Heart right ventricle (tissue), 16 donors: ENCODE data around the gene USP9X. TPM values are rescaled to one million over a fixed set of nuclear protein-coding genes. Genes with fewer than 3 reads are reported as not detected.
"Not testable (repeated sequence)": the region's sequence is repeated elsewhere in the genome, so short reads cannot be mapped to it uniquely, and the experiment has no call there.

Experiments
- ATAC-seq, 8 donors: fragments of 200-7000 bp; cut with Tn5 transposase; one replicate each; pipeline ENCODE4 v1.9.1; 2020; ENCODE audit warnings: mild to moderate bottlenecking in 8 of 8, moderate library complexity in 8 of 8, moderate number of reproducible peaks in 1 of 8
- DNase-seq, 2 donors: peaks; one replicate each; pipeline ENCODE4 v3.0.0-alpha.2; 2020
- H3K27ac ChIP-seq, 10 donors: fragments of 200-600 bp; sonication (generic) in 2 of 10; one replicate each; pipeline versions ENCODE4 v1.5.0 to v1.8.0; 2020 to 2022; ENCODE audit warnings: mild to moderate bottlenecking in 3 of 10
- H3K27me3 ChIP-seq, 7 donors: fragments of 200-600 bp; one replicate each; pipeline ENCODE4 v1.8.0; 2021 to 2022; ENCODE audit warnings: mild to moderate bottlenecking in 2 of 7
- H3K36me3 ChIP-seq, 9 donors: fragments of 200-600 bp; sonication (generic) in 1 of 9; one replicate each; pipeline versions ENCODE4 v1.5.0 to v1.8.0; 2020 to 2022; ENCODE audit warnings: mild to moderate bottlenecking in 2 of 9
- H3K4me1 ChIP-seq, 9 donors: fragments of 200-600 bp; sonication (generic) in 1 of 9; one replicate each; pipeline versions ENCODE4 v1.5.0 to v1.8.0; 2020 to 2022; ENCODE audit warnings: mild to moderate bottlenecking in 4 of 9
- H3K4me3 ChIP-seq, 10 donors: fragments of 200-600 bp; sonication (generic) in 2 of 10; one replicate each; pipeline versions ENCODE4 v1.5.0 to v1.8.0; 2020 to 2022; ENCODE audit warnings: mild to moderate bottlenecking in 7 of 10, moderate library complexity in 2 of 10
- H3K9me3 ChIP-seq, 11 donors: fragments of 200-600 bp in 10 of 11; sonication (generic) in 2 of 11; one replicate each; pipeline versions ENCODE4 v1.5.0 to v1.8.0; 2013 to 2022; ENCODE audit warnings: mild to moderate bottlenecking in 2 of 11, control low read depth in 1 of 11, moderate library complexity in 1 of 11
- CTCF ChIP-seq, 9 donors: fragments of 200-600 bp; sonication (generic) in 2 of 9; IDR thresholded peaks; one replicate each; pipeline versions ENCODE4 v1.5.0 to v1.8.0; 2021 to 2022; ENCODE audit warnings: antibody characterized with exemption in 9 of 9, mild to moderate bottlenecking in 5 of 9, moderate library complexity in 1 of 9
- WGBS, 2 donors: extraction: QIAGEN DNeasy Blood & Tissue Kit; methylation state at CpG; one replicate each; pipeline ENCODE4 v1.1.7; 2013; ENCODE audit warnings: inconsistent platforms in 1 of 2; 5-methylcytosine and 5-hydroxymethylcytosine counted together
- intact Hi-C, 10 donors: fragments of 100-400 bp; cut with DNase I; formaldehyde crosslinking; loops; one replicate each; pipeline versions ENCODE4 v1.11.1 to v1.14.2; 2022
- polyA plus RNA-seq, 2 donors: library from polyadenylated mRNA; stranded (reverse); fragments of 200-250 nt; gene quantifications; one replicate each; pipeline ENCODE4 v1.2.3, GENCODE V29; 2013
- total RNA-seq, 10 donors: library from RNA; stranded (reverse); fragmentation: NEBNext Ultra II Directional in 3 of 10; extraction: Animal tissue kit (Norgen Biotek cat#: 25700) in 3 of 10; gene quantifications; one replicate each; pipeline versions ENCODE4 v1.2.1 to v1.2.4, GENCODE V29; 2021 to 2023
- donor health status: Arrhythmogenic right ventricular cardiomyopathy.
- donor health status: ischemic (EF 13 %, LVEDD 7.1; RV severe dilation, severe dysfunction).
- donor health status: healthy with polysubstance abuse.
- donor health status: DM: no; HTN: yes; CAD: no.
- donor health status: DM: no; HTN: no; CAD: no.
- donor health status: ischemic (EF 25% LVEDD 6.9; RV normal size, moderate dysfunction).
- donor health status: ischemic (EF 25% LVEDD 5.7; RV mildly dilated, moderate dysfunction).
- donor health status: healthy.
- donor health status: DM: yes; HTN: yes; CAD: no.
- donor health status: Ischemic cardiomyopathy.
- donor health status: ischemic (EF 35%, LVEDD 5.7; RV mildly dilated, moderate dysfunction).
- donor health status: nonischemic (EF 11% LVEDD 7.7; RV severe dilation, severe dysfunction).
- donor health status: DM: yes; HTN: yes; CAD: no.
- donor health status: PGD.
- donor health status: ischemic (EF 29% LVEDD 5.4; RV normal size, mild dysfunction).
- donor health status: nonischemic (EF 23%, LVEDD 6.1; RV moderate dilation, normal function).

Gene USP9X
- total and polyA plus RNA-seq, 12 donors, result 9.0 to 81.3 (median 64.6) TPM

GRCh38 chrX:41108007-41108406 lies 22.8 kb downstream of the USP9X start:
- 53 to 54% methylated on average over 1 of the region's 1 CpG for WGBS, 2 donors
- DNase-seq, result no peak
- no peaks in the 10 kb centered on the region for H3K27me3 ChIP-seq
- intact Hi-C loops, result no loop called here
- ATAC-seq, result peak in 1 of 8 donors; percentile 28
- peaks cover 0 to 74% (median 33%) of the 10 kb centered on the region in 9 donors for H3K4me1 ChIP-seq
- H3K9me3 ChIP-seq, result peaks cover 0 to 6% (median 0%) of the 10 kb centered on the region in 11 donors
- H3K4me3 ChIP-seq, result no peak overlapping the region
- no peaks in the 10 kb centered on the region for H3K36me3 ChIP-seq
- H3K27ac ChIP-seq, result no peak overlapping the region
- TF ChIP-seq CTCF (IDR thresholded peaks at IDR 0.05), result no peak

GRCh38 chrX:41108463-41109205 lies 23.4 kb downstream of the USP9X start:
- intact Hi-C loops, result no loop called here
- Histone ChIP-seq H3K4me3 (no peak overlapping the region), H3K27me3 (no peaks in the 10 kb centered on the region), H3K9me3 (peaks cover 0 to 6% (median 0%) of the 10 kb centered on the region in 11 donors), H3K4me1 (peaks cover 0 to 77% (median 35%) of the 10 kb centered on the region in 9 donors), H3K27ac (no peak overlapping the region), H3K36me3 (no peaks in the 10 kb centered on the region)
- WGBS, 2 donors, result 57 to 59% methylated on average over 5 of the region's 5 CpGs
- peak in 1 of 8 donors; percentile 9 for ATAC-seq
- DNase-seq, result no peak
- no peak for TF ChIP-seq CTCF (IDR thresholded peaks at IDR 0.05)

- Histone ChIP-seq H3K27ac (no peak overlapping the region), H3K27me3 (peaks cover 0 to 6% (median 0%) of the 10 kb centered on the region in 7 donors), H3K4me3 (no peak overlapping the region), H3K4me1 (peaks cover 0 to 70% (median 44%) of the 10 kb centered on the region in 9 donors), H3K9me3 (peaks cover 0 to 6% (median 0%) of the 10 kb centered on the region in 11 donors), H3K36me3 (no peaks in the 10 kb centered on the region)
- no peak for ATAC-seq
- TF ChIP-seq CTCF (IDR thresholded peaks at IDR 0.05), result no peak
- no peak for DNase-seq
- 44% methylated on average over 7 of the region's 7 CpGs for WGBS, 2 donors
- intact Hi-C loops, result loop anchor here in 6 of 10 donors (5.0 to 10.0 kb wide), 6 partner anchors 96 to 456 kb away; no protein-coding TSS in a partner anchor
Observed at GRCh38 chrX:41110801-41111625, 25.8 kb downstream of the USP9X start.

GRCh38 chrX:41115104-41115425 lies 29.8 kb downstream of the USP9X start:
- not testable (repeated sequence) for H3K4me3 ChIP-seq, H3K9me3 ChIP-seq, H3K27ac ChIP-seq, H3K36me3 ChIP-seq
- ATAC-seq, result peak in 7 of 8 donors; percentile 39 to 56 (median 52)
- peak in 1 of 2 donors; percentile 7 for DNase-seq
- Histone ChIP-seq H3K27me3 (peaks cover 0 to 15% (median 0%) of the 10 kb centered on the region in 7 donors), H3K4me1 (peaks cover 0 to 72% (median 47%) of the 10 kb centered on the region in 9 donors)
- intact Hi-C loops, result loop anchor here in 6 of 10 donors (2.0 to 10.0 kb wide), 9 partner anchors 100 to 468 kb away; partner anchors contain the start of gene CXorf38 (in 1 of the 6)
- peak; percentile 54 to 91 (median 74) for TF ChIP-seq CTCF (IDR thresholded peaks at IDR 0.05)
- 3 to 6% methylated on average over 4 of the region's 4 CpGs for WGBS, 2 donors
